OCI-LY7 (cell line): ENCODE results near the gene ITIH1.

Experiments used
- EZH2phosphoT487 ChIP-seq: fragments of 200-600 bp; sonication (generic); IDR thresholded peaks from 2 replicates; pipeline ENCODE4 v1.6.1; 2018; ENCODE audit warnings: low read depth, borderline replicate concordance, mild to moderate bottlenecking, mixed run types, antibody characterized with exemption, low read length, moderate library complexity, mixed read lengths
- TF ChIP-seq, protein P1 (sequence below): fragments of 200-600 bp; sonication (generic); conservative IDR thresholded peaks from 2 replicates; pipeline ENCODE4 v1.5.1; 2014; ENCODE audit warnings: mild to moderate bottlenecking, antibody characterized with exemption, low read length, moderate library complexity, mixed read lengths

DNA sequence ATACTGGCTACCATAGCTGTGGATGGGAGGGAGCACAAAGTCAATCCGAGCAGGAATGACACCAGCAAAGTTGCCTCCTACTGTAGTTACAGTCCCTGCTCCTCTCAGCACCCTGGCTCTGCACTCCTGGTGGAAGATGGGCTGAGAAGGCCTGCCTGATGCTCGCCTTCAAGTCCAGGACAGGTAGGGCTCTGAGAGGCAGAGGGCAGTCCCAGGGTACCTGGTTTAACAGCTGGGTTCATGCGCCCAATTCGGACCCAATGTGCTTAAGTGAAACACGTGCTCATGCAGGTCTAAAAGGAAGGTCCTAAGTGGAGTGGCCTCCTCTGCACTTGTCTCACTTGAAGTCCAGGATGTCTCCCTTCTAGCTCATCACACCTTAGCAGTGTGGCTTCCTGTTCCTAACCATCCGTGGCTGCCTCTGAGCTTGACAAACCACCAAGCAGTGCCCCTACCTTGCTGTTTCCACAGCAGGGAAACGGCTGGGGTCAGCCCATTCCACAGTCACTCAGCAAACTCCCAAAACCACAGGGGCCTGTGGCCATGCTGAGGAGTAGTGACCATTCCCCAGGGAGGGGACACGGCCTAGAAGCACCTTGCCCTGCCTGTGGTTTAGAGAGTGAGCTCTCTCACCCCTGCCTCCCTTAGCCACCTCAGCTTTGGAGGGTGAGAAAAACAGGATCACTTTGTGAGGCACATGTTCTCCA is 61.3 kb downstream of the ITIH1 start:
- TF ChIP-seq, protein P1, sequence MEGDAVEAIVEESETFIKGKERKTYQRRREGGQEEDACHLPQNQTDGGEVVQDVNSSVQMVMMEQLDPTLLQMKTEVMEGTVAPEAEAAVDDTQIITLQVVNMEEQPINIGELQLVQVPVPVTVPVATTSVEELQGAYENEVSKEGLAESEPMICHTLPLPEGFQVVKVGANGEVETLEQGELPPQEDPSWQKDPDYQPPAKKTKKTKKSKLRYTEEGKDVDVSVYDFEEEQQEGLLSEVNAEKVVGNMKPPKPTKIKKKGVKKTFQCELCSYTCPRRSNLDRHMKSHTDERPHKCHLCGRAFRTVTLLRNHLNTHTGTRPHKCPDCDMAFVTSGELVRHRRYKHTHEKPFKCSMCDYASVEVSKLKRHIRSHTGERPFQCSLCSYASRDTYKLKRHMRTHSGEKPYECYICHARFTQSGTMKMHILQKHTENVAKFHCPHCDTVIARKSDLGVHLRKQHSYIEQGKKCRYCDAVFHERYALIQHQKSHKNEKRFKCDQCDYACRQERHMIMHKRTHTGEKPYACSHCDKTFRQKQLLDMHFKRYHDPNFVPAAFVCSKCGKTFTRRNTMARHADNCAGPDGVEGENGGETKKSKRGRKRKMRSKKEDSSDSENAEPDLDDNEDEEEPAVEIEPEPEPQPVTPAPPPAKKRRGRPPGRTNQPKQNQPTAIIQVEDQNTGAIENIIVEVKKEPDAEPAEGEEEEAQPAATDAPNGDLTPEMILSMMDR, result no peak
- TF ChIP-seq EZH2phosphoT487, result no peak
